Femur (tissue), 1 donor: Measurements from ENCODE around the gene NF1.
"Not testable (repeated sequence)": the region's sequence is repeated elsewhere in the genome, so short reads cannot be mapped to it uniquely, and the experiment has no call there.

Experiments
- DNase-seq: peaks from one replicate; pipeline ENCODE4 v3.0.0-alpha.2; 2017

NF1 gene

DNA sequence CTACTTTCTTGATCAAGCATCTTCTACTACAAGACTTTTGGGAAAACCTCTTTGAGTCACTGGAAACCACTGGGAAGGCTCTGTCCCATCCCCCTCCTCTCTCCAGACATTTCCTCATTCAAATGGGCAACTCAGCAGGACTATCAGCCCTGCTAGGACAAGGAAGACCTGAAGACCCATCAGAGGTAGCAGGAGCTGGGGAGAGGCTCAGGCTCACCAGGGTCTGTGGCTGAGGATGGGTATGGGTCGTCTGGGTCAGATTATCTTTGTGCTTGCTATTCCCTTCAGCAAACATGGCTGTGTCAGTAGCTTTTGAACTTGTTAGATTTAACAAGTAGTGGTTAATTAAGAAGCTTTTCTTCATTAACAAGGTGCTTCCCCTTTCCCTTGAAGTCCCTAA, 15.0 kb upstream of the NF1 start:
- DNase-seq = no peak

DNA sequence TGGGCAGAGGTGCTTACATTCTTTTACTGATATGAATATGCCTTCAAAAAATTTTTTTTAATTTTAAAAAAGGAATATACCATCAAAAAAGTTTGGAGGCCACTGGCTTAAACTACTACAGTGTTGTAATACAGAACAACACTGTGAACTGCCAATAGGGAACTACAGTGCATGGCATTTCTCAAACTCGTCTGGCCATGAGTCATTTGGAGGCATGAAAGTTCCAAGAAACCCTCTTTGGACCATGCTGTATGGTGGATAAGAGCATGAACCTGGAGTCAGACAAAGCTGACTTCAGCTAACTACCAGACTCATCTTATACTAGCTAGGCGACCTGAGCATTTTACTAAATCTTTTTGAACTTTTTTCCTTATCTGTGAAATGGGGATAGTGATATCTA, 9.2 kb upstream of the NF1 start:
- DNase-seq = no peak

DNA sequence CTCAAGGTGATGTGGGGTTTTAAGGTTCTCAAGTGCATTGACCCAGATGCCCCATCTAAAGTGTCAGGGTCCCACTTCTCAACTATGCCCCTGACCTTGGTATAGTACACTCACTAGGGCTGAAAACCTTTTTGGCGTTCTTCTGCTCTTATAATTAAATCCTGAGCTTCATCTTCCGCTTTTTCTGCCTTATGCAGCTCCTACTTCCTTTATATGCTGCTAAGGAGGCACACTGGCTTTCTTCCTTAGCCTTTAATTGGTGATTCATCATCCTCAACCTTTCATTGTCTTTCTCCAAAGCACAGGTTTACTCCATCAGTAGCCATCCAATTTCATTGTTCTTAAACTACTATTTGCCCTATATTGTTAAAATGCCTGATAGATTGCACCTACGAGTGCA, 5.3 kb upstream of the NF1 start:
- DNase-seq = no peak

DNA sequence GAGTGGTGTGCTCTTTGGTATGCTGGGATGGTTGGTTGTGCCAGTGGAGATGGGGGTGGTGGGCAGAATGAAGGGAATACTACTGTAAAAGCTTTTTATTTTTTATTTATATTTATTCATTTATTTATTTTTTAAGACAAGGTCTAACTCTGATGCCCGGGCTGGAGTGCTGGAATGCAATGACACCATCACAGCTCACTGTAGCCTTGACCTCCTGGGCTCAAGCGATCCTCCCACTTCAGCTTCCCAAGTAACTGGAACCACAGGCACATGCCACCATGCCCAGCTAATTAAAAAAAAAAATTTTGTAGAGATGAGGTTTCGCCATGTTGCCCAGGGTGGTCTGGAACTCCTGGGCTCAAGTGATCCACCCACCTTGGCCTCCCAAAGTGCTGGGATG, 4.1 kb upstream of the NF1 start:
- not testable (repeated sequence) for DNase-seq

DNA sequence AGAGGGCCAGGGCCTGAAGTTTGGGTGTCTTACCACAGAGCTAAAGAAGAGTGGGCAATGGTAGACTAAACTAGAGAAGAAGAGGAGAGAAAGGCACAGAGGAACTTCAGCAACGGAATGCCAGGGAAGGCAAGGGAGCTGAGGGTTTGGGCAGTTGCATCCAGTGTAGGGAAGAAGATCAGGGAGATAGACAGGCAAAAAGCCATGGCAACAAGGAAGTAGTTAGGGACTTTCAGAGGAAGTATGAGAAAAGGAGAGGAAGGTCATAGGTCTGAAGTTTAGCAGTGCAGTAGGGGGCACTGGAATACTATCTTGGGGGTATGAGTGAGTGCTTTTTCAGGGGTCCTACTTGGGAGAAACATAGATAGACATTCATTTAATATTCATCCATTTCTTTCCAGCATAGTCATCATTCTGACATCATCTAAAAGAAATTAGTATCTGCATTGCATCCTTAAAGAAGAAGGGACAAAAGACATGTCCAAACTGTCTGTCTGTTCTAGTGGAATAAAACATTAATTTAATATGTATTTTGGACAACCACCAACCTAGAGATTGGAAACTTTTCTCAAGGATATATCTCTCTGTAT, 2.2 kb upstream of the NF1 start:
- no peak for DNase-seq

DNA sequence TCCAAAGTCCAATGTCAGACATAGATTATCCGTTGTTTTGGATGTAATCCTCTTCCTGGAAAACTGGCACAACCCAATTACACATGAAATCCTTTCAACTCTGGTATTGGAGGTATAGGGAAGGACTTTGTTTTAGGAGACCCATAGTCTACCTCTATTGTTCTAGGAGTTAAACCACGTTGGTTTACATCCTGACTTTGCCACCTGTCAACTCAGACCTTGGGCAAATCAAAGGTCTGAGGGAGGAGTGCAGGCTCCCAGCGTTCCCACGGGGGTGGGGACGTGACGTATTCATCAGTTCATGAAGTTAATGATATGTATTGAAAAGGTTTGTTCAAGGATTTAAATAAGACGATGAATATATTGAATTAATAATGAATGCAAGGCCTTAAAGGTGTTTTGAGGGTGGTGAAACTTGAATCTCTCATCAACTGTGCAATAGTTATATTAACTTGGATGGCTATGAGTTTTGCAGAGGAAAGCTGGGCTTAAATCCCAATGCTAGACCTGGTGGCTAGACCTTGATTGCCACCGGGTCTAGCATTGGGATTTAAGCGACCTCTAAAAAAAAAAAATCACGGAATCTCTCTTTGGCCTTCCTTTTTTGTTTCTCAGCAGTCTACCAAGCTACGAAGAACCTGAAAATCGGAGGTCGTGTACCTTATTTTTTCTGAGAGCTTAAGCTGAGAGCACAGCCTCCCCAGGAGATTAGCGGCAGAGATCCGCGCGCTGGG, 744 bp upstream of the NF1 start:
- DNase-seq = no peak

DNA sequence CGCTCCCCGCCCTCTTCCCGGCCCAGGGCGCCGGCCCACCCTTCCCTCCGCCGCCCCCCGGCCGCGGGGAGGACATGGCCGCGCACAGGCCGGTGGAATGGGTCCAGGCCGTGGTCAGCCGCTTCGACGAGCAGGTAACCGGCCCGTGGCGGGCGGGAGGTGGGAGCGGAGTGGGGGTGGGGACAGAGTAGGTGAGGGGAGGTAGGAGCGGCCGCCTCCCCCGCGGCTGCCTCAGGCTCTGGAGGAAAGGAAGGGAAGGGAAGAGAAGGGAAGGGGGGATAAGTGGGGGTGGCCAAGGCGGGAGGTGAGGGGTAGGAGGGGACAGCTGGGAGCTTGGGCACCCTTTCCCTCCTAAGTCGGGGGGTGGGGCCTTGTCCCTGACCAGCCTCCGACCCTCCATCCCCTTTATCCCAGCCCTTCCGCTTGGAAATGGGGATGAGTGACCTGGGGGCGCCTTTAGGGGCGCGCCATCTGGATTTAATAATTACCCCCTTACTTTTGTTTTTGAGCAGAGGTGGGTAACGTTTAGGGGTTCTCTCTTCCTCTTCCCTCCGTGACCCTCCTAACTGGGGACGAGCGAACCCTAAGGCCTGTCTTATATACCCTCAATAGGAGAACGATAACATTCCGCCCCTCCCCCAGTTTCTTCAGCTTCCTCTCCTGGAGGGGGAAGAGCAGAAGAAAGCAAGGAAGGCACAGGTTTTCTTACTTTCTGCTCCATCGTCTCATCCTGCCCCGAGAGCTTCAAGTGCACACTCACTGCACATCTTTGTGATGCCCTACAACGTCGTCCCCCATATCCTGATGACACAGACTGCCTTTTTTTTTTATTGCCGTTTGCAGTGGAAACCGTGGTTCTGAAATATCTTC, 694 bp downstream of the NF1 start:
- peak; percentile 76 for DNase-seq

DNA sequence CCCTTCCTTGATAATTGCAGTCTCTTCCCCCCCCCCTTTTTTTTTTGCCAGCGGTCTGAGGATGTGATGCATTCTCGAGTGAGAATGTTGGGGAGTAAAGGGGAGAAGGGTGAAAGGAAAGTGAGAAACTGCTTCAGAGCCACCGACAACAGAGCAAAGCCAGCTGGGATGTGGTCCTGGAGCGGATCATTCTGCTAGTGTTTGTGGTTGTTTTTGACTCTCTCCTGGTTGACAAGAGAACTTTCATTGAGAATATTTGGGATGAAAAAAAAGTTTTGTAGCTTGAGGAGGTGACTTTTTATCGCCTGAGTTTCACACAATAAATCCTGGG, 1.3 kb downstream of the NF1 start:
- no peak for DNase-seq

DNA sequence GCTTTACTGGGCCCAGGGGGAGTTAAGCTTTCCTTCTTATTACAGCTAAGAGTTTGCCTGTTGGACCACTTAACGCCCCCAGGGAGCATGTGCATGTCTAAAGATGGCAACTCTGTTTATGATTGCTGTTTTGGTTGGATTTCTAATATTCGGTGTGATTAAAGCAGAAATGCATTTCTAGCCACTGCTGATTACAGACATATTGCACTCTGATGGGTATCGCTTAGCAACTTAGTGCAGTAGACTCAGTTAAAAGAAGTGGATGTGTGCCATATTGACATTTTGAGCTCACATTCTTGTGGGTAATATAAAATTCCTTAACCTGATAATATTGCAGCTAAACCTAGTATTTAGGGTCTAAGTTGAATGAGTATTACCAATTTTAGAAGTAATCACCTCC, 4.2 kb downstream of the NF1 start:
- DNase-seq = no peak

DNA sequence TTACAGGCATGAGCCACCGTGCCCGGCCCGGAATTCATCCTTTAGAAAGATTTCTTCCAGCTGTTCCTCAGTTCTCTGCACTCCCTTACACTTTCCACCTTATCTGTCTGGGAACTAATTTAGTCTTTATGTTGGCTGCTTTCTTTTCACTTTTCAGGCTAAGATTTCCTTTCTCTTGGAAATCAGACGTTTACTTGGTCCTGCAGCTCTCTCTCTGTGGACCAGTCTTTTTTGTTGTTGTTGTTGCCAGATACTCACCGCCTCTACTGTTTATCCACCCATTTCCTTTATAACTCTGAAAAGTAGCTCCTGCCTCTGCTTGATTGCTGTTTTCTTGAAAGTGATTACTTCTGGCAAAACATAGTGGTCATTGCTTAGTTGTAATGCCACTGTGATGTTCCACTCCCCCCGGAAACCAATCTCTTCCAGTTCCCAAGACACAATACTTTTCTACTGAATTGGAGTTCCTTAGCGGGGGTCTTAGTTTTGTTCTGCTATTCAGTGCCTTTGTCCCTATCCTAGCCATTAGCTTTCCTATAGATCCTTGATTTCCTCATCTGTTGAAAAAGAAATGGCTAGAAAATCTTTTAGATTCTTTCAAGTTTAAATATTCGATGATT, 6.2 kb downstream of the NF1 start:
- no peak for DNase-seq

DNA sequence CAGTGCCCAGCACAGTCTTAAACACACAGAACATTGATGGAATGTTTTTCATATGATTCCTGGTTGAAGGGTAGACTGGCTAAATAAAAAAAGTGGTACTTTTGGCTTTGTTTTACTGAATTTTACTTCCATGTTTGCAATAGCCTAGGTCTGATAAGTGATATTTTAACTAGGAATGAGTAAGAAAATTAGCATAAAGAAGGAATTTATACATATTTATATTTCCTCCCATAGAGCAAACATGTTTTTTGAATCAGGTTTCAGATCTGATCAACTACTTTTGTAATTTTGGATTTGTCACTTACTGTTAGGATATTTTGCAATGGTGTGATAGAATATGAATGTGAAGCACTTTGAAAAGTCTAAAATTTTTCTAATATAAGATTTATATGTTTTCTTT, 7.2 kb downstream of the NF1 start:
- DNase-seq = no peak

DNA sequence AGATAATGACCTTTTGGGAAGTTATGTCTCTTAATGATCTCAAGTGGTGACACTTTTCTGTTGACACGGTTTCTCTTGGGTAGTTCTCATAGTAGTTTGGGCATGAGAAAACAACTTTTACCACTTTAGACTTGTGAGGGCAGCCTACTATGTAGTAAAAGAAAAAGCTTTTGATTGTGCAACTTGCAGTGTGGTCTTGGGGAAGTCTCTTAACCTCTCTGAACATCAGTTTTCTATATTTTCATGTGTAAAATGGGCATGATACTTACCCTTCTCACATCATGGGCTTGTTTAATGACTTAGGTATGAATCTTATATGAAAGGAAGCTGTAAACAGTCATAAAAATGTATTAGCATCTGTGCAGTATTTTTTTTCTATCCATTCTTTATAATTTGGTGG, 11.2 kb downstream of the NF1 start:
- no peak for DNase-seq

DNA sequence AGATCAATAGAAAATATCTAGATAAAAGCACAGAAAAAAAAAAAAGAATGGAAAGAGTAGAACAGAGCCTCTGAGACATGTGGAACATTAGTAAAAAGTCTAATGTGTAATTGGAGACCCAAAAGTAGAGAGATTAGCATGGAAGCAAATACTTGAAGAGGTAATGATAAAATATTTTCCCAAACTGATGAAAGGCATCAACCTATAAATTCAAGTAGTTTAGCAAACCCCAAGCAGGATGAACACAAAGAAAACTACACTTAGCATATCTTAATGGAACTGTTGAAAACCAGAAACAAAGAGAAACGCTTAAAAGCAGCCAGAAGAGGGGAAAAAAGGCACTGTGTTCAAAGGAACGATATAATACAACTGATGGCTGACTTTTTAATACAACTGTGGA, 16.4 kb downstream of the NF1 start:
- DNase-seq = no peak

DNA sequence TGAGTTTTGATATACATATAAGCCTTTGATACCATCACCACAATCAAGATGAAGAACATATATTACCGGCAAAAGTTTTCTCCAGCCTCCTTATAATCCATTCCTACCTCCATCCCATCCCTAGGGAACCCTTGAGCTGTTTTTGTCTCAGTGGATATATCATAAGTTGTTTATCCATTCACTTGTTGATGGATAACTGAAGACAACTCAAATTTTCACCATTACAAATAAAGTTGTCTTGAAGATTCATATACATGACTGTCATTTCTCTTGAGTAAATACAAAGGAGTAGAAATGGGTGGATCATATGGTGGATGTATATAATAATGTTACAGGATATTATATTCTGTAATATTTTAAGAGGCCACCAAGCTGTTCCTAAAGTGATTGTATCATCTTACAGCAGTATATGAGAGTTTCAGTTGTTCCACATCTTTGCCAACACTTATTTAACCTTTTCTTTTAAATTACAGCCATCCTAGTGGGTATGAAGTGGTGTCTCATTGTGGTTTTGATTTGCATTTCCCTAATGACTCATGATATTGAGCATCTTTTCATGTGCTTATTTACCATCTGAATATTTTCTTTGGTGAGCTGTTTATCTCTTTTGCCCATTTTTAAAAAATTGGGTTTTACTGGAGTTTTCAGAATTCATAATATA, 17.4 kb downstream of the NF1 start:
- DNase-seq = no peak

DNA sequence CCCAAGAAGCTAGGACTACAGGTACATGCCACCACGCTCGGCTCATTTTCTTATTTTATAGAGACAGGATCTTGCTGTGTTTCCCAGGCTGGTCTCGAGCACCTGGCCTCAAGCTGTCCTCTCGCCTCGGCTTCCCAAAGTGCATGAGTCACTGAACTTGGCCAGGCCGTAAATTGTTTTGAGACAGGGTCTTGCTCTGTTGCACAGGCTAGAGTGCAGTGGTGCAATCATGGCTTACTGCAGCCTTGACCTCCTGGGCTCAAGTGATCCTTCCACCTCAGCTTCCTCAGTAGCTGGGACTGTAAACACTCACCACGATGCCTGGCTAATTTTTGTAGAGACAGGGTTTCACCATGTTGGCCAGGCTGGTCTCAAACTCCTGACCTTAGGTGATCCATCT, 18.6 kb downstream of the NF1 start:
- DNase-seq = not testable (repeated sequence)

DNA sequence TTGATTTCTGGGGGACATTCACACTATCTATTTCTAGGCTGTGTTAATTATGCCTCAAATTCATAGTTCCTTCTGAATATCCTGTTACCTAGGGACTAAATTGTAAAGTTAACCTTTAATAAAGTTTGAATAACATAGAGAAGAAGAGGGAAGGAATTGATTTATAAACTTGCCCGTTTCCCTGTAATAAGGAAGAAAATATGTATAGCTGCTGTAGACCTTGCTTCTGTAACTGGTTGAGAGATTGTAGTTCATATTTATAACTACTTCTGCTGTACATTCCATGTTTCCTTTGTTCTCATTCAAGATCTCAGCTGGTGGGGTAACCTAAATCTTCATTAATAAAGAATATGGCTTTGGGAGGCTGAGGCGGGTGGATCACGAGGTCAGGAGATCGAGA, 19.2 kb downstream of the NF1 start:
- no peak for DNase-seq

DNA sequence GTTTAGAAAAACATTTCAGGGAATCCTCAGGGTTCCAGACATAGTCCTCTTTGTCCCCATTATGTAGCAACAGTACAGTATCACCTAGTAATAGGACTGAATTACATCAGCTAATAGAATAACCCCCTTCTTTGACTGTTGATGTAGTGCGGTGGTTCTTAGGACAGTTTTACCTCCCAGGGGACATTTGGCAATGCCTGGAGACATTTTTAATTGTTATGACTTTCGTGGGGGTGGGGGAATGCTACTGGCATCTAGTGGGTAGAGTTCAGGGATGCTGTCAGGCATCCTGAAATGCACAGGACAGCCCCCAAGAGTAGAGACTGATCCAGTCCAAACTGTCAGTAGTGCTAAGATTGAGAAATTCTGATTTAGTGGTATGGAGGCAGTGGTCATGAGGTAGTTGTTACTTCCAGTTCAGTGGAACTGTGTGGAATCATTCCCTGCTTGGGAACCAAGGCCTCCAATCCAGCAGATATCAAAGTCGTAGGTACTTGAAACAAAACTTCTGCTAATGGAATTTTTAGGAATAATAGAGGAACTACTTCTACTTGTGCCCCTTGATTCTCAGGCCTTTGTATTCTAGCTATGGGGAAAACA, 20.3 kb downstream of the NF1 start:
- DNase-seq = no peak

DNA sequence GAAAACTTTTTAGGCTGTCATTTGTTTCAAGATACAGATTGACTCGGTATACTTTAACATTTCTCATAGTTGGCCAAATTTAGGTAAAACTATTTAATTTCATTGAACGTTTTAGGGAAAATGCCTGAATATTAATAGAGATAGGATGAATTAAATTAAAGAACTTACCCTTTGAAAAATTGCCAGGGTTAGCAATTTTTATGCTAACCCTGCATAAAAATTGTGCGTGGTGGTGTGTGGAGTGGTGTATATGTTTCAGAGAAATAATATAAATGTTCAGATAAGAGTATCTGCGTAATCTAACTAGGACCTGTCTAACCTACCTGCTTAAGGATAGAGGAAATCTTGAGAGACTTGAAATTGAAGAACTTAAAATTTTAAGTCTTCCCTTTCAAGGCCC, 21.4 kb downstream of the NF1 start:
- DNase-seq = no peak

DNA sequence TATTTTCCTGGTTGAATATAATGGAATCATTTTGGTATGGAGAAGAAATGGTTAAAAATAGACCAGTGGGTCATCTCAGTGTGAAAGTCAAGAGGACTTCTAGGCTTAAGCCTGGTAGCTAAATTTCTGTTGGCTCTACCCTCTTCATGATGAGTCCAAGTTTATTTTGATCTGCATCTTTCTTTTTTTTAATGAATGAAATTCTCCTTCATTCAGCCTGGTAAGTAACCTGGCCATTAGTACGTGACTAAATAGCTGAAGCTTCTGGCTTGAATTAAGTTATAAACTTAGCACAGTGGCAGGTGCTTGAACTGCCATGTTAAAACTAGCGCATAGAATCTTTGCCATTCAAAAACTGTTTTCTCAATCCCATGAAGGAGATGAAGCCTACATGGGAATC, 28.0 kb downstream of the NF1 start:
- no peak for DNase-seq

DNA sequence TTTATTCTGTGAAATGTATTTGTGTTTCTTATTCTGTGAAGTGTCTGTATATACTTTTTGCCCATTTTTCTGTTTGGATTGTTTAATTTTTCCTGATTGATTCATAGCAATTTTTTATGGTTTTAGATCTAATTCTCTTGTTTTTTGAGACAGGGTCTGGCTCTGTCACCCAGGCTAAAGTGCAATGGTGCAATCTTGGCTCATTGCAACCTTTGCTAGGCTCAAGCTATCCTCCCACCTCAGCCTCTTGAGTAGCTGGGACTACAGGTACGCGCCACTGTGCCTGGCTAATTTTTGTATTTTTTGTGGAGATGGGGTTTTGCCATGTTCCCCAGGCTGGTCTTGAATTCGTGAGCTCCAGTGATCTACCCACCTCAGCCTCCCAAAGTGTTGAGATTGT, 31.5 kb downstream of the NF1 start:
- DNase-seq = no peak

DNA sequence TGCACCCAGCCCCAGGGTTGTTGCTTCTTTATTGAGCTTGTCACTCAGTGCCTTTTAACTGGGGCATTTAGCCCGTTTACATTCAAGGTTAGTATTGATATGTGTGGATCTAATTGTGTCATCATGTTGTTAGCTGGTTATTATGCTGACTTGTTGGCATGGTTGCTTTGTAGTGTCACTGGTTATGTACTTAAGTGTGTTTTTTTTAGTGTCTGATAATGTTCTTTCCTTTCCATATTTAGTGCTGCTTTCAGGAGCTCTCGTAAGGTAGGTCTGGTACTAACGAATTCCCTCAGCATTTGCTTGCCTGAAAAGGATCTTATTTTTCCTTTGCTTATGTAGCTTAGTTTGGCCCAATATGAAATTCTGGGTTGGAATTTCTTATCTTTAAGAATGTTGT, 33.5 kb downstream of the NF1 start:
- DNase-seq = no peak

DNA sequence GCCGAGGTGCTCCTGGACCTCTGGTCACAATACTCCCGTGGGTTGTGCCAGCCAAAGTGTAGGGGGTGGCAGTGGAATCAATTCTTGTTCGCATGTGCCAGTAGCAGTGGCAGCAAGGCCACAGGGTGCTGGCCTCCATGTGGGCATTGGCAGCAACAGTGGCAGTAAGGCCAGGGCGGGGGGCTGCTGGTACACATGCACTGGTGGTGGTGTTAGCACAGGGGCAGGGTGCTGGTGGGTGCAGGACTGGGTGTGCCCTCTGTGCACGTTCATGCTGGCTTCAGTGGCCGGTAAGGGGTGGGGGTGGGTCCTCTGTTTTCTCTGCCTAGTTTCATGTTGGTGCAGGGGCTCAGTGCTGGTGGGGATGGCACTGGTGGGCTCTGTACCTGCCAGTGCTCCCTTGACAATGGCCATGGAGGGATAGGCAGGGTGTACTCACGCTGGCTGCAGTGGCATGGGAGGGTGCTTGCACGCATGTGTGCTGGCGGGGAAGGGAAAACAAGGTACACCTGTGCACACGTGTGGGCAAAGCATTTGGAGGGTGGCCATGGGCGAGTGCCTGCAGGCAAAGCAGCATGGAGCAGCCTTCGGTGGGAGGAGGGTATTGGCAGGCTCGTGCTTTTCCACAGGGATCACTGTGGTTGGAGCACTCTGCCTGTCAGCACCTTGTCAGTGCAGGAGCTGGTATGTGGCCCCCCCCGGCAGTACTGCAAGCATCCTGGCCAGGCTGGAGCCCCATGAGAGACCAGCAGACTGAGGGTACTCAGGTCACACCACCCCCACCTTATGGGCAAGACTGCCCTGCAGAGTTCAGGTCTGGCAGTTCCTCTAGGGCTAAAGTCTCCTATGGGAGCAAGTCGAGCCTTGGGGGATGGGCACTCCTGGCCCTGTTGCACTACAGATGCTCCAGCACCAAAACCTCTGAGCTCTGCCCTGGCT, 35.8 kb downstream of the NF1 start:
- peak; percentile 11 for DNase-seq
